Right atrium auricular region (tissue), 2 donors: ENCODE measurements around the gene HK3. TPM values are rescaled to one million over a fixed set of nuclear protein-coding genes. Genes with fewer than 3 reads are reported as not detected.

ENCODE experiments used
- DNase-seq: peaks from one replicate; pipeline ENCODE4 v3.0.0-alpha.2; 2019; ENCODE audit warnings: low spot score
- H3K27ac ChIP-seq, 2 donors: fragments of 200-600 bp; sonication (generic); 1 replicate in 1 of 2; 2 replicates in 1 of 2; pipeline ENCODE4 v1.5.1; 2016 to 2019
- H3K27me3 ChIP-seq, 2 donors: fragments of 200-600 bp; sonication (generic); one replicate each; pipeline versions ENCODE4 v1.5.1 to v1.6.0; 2017 to 2019
- H3K36me3 ChIP-seq: fragments of 200-600 bp; sonication (generic); one replicate; pipeline ENCODE4 v1.5.1; 2016
- H3K4me1 ChIP-seq, 2 donors: fragments of 200-600 bp; sonication (generic); one replicate each; pipeline versions ENCODE4 v1.5.1 to v1.6.0; 2017 to 2019
- H3K4me3 ChIP-seq, 2 donors: fragments of 200-600 bp; sonication (generic); 1 replicate in 1 of 2; 2 replicates in 1 of 2; pipeline ENCODE4 v1.5.1; 2017 to 2019; ENCODE audit warnings: mild to moderate bottlenecking in 1 of 2, moderate library complexity in 1 of 2
- H3K9me3 ChIP-seq, 2 donors: fragments of 200-600 bp; sonication (generic); one replicate each; pipeline ENCODE4 v1.5.1; 2019
- CTCF ChIP-seq, 2 donors: fragments of 200-600 bp; sonication (generic); IDR thresholded peaks; one replicate each; pipeline ENCODE4 v1.5.1; 2019; ENCODE audit warnings: antibody characterized with exemption in 2 of 2
- total RNA-seq, 2 donors: library from RNA; depleted of rRNA; stranded (reverse); fragments of >200 nt; gene quantifications; one replicate each; pipeline ENCODE4 v1.1.0, GENCODE V29; 2016

HK3 gene
- total RNA-seq, 2 donors from 2014 or later, result 0.85 to 4.4 TPM

DNA sequence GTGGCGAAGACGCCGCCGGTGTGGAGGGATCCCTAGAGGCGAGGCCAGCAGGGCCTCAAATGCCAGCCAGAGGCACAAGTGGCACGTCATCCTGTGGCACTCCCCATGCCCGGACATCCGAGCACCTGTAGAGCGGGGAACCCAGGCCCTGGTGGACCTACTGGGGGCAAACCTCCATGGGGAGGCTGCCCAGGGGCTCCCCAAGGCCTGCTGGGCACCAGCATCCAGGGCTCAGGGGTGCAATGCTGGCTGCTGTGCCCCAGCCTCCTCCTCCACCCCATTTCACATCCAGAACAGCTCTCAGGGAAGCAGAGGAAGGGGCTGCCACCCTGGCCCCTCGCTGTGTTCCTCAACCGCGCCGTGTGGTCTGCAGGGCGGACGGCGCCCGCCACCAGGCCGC, 43.5 kb downstream of the HK3 start:
- no peak overlapping the region for H3K4me3 ChIP-seq
- H3K36me3 ChIP-seq, result no peaks in the 10 kb centered on the region
- TF ChIP-seq CTCF (IDR thresholded peaks at IDR 0.05), result no peak
- H3K27me3 ChIP-seq, result no peaks in the 10 kb centered on the region
- H3K4me1 ChIP-seq, result no peaks in the 10 kb centered on the region
- H3K27ac ChIP-seq, result no peak overlapping the region
- DNase-seq, result no peak
- H3K9me3 ChIP-seq, result no peaks in the 10 kb centered on the region

GRCh38 chr5:176854164-176854563, 45.0 kb downstream of the HK3 start:
- Histone ChIP-seq H3K36me3 (no peaks in the 10 kb centered on the region), H3K4me1 (no peaks in the 10 kb centered on the region), H3K27ac (no peak overlapping the region), H3K27me3 (no peaks in the 10 kb centered on the region), H3K4me3 (no peak overlapping the region), H3K9me3 (no peaks in the 10 kb centered on the region)
- no peak for TF ChIP-seq CTCF (IDR thresholded peaks at IDR 0.05)
- DNase-seq, result no peak

DNA sequence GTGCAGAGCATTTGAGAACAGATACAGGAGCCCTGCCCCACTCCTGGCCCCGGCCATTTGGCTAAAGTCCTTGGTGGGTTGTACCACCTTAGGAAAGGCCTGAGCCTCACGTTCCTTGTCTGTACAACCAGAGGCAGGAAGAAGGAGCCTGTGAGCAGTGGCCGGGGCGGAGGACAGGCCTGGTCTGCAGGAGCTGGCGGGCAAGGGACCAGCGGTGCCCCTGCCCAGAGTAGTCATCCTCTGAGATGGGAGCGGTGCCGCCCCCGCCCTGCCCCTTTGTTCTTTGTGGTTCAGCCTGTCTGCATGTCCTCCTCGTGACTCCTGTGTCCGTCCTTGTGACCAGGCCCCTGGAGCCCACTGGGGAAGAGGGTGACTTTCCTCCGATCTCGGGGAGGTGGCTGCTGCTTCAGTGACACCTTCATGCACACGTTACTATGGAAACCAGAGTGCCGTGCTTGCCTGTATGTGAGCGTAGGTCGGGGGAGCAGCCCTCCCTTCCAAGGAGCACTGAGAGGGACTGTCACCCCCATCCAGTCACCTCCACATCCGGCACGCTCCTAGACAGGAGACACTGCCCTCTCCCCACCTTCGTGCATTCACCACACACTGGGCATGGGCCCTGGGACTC, 45.9 kb downstream of the HK3 start:
- no peaks in the 10 kb centered on the region for H3K27me3 ChIP-seq
- no peak overlapping the region for H3K27ac ChIP-seq
- H3K9me3 ChIP-seq, result no peaks in the 10 kb centered on the region
- no peak for TF ChIP-seq CTCF (IDR thresholded peaks at IDR 0.05)
- DNase-seq, result no peak
- H3K4me3 ChIP-seq, result no peak overlapping the region
- H3K36me3 ChIP-seq, result no peaks in the 10 kb centered on the region
- no peaks in the 10 kb centered on the region for H3K4me1 ChIP-seq

DNA sequence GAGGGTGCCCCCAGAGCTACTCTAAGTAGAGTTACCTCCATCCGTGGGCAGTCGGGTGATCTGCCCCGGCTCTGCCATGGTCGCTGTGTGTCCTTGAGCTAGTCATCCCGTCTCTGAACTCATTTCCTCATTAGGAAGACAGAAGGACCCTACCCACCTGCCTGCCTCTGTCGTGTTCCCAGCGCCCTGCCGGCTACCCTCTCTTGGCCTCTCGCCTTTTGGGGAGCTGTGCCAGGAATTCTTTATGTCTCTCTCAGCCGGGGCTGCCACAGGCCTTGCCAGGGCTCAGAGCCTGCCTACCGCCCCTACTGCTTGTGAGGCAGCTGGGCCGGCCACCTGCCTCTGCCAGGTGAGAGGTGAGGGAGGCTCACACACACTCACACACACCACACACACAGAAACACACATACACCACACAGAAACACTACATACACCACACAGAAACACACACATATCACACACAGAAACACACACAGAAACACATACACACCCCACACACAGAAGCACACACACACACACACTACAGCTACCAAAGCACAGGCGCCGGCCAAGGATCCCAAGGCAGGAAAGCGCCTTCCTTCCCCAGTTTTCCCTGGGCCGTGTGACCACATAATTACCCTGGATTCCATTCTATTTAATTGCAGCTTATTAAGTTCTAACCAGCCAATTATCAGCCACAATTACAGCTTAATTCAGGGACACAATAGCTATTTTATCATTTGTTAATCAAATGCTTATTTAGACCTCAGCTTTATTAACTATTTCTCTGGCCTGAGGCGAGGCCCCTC, 47.1 kb downstream of the HK3 start:
- no peak for TF ChIP-seq CTCF (IDR thresholded peaks at IDR 0.05)
- Histone ChIP-seq H3K4me3 (no peak overlapping the region), H3K9me3 (no peaks in the 10 kb centered on the region), H3K27ac (no peak overlapping the region), H3K27me3 (no peaks in the 10 kb centered on the region), H3K4me1 (no peaks in the 10 kb centered on the region), H3K36me3 (no peaks in the 10 kb centered on the region)
- no peak for DNase-seq

- Histone ChIP-seq H3K27me3 (no peaks in the 10 kb centered on the region), H3K27ac (no peak overlapping the region), H3K4me1 (no peaks in the 10 kb centered on the region), H3K36me3 (no peaks in the 10 kb centered on the region), H3K9me3 (no peaks in the 10 kb centered on the region), H3K4me3 (no peak overlapping the region)
- TF ChIP-seq CTCF (IDR thresholded peaks at IDR 0.05), result no peak
- no peak for DNase-seq
Observed at GRCh38 chr5:176851380-176851779, 47.8 kb downstream of the HK3 start.
